K562 treated with DMSO at 1 percent for 12 hours (cell line): ENCODE results near the gene APOE. TPM values are rescaled to one million over a fixed set of nuclear protein-coding genes. Genes with fewer than 3 reads are reported as not detected.

Source experiments
- total RNA-seq: library from RNA; unstranded; fragments of 300-600 nt; gene quantifications from 2 replicates; pipeline ENCODE4 v1.2.3, GENCODE V29; 2022; ENCODE audit not compliant: insufficient read depth

Gene APOE
- 886 and 1,766 TPM in 2 replicates for total RNA-seq

GRCh38 chr19:44905437-44906160 is at the start of gene APOE:
APOE (plus strand) TSS chr19:44905796; CDS start chr19:44906625, 829 bp downstream.

DNA sequence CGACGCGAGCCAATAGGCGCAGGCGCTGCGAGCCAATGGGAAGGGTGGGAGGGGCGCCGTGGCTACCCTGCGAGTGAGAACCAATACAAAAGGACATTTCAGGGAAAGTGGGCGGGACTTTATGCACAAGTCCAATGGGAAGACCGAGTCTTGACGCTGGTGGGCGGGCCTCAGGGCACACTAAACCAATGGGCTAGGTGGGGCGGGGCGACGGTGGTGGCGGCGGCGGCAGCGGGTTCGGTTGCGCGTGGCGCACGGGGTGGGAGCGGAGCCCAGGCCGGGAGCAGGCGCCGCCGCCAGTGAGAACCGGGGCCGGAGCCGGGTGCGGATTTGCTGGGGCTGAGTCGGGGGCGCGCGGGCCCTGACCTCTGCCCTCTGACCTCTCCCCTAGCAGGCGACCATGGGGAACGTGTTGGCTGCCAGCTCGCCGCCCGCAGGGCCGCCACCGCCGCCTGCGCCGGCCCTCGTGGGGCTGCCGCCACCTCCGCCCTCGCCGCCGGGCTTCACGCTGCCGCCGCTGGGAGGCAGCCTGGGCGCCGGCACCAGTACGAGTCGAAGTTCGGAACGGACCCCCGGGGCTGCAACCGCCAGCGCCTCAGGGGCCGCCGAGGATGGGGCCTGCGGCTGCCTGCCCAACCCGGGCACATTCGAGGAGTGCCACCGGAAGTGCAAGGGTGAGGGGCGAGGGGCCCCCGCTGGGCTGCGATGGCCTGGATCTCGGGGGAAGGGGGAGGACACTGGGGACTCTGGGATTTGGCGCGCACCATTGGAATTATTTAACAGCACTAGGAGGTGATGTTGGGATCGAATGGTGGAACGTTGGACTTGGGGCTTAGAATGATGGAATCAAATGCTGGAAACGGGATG is 14.3 kb upstream of the APOE start, which contains the start of gene TOMM40:
Gene TOMM40, plus strand, starts transcription at position 239 of the 867 bp plus-strand sequence. Its CDS starts 162 bp downstream, at position 401.

GRCh38 chr19:44914433-44915206 is 9.0 kb downstream of the APOE start, which contains the start of gene APOC1:
APOC1 (plus strand) TSS chr19:44914608; CDS start chr19:44914892, 284 bp downstream.

DNA sequence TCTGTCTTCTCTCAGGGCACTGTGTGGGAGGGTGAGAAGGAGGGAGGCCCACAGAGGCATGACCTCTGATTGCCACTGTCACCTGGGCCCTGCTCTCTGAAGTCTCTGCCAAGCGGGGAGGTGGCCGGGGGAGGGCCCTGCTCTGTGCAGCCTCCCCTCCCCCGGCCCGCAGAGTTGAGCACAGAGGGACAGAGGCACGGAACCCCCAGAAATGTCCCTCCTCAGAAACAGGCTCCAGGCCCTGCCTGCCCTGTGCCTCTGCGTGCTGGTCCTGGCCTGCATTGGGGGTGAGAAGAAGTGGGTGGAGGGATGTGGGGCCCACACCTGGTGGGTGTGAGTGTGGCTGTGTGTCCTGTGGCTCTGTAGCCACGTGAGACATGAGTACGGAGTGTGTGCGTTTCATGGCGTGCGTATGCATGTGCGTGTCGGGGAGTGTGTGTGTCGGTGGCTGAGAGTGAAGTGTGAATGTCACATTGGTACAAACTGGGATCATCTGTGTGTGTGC is 36.5 kb downstream of the APOE start, which contains the start of gene APOC4:
Gene APOC4, plus strand, starts transcription at position 171 of the 505 bp plus-strand sequence. Its CDS starts 41 bp downstream, at position 212.

GRCh38 chr19:44954649-44955504 is 49.3 kb downstream of the APOE start, which contains the start of gene CLPTM1:
CLPTM1 (plus strand) TSS chr19:44955380; CDS start chr19:44955396, 16 bp downstream.

Other genes with a start within 250 kb of the APOE start
- gene CEACAM19, start 234.3 kb upstream of the APOE start, total RNA-seq, result 2.2 and 4.8 TPM in 2 replicates
- not detected in 2 replicates for gene CEACAM16, start 206.6 kb upstream of the APOE start, total RNA-seq
- gene BCL3, start 157.1 kb upstream of the APOE start, total RNA-seq, result 20.0 and 22.6 TPM in 2 replicates
- gene CBLC, start 127.9 kb upstream of the APOE start, total RNA-seq, result not detected in 2 replicates
- 2.7 and 6.7 TPM in 2 replicates for gene BCAM, start 96.7 kb upstream of the APOE start, total RNA-seq
- 80.1 and 110 TPM in 2 replicates for gene NECTIN2, start 59.5 kb upstream of the APOE start, total RNA-seq
- 89.4 and 92.1 TPM in 2 replicates for gene TOMM40, start 14.5 kb upstream of the APOE start, total RNA-seq
- 862 and 1,208 TPM in 2 replicates for gene APOC1, start 8.8 kb downstream of the APOE start, total RNA-seq
- gene APOC4, start 36.4 kb downstream of the APOE start, total RNA-seq, result not detected in 2 replicates
- gene APOC2, start 40.3 kb downstream of the APOE start, total RNA-seq, result not detected in 2 replicates
- gene CLPTM1, start 49.6 kb downstream of the APOE start, total RNA-seq, result 66.2 and 105 TPM in 2 replicates
- gene RELB, start 95.7 kb downstream of the APOE start, total RNA-seq, result 12.8 and 15.2 TPM in 2 replicates
- 30.7 and 41.2 TPM in 2 replicates for gene CLASRP, start 133.2 kb downstream of the APOE start, total RNA-seq
- 4.0 and 6.2 TPM in 2 replicates for gene ZNF296, start 170.7 kb downstream of the APOE start, total RNA-seq
- gene GEMIN7, start 173.5 kb downstream of the APOE start, total RNA-seq, result 39.3 and 48.7 TPM in 2 replicates
- 14.3 and 29.4 TPM in 2 replicates for gene PPP1R37, start 187.4 kb downstream of the APOE start, total RNA-seq